Nephron progenitor cell (in vitro differentiated cells): Measurements from ENCODE around the gene RAX2.

ENCODE experiments used
- DNase-seq: peaks from one replicate; pipeline ENCODE4 v3.0.0; 2021
- H3K27ac Mint-ChIP-seq: 2 replicates; pipeline ENCODE4 v1.8.0; 2021; ENCODE audit warnings: mild to moderate bottlenecking, moderate library complexity, mixed read lengths
- H3K27me3 Mint-ChIP-seq: 2 replicates; pipeline ENCODE4 v1.8.0; 2021; ENCODE audit warnings: mild to moderate bottlenecking, low read depth, mixed read lengths; ENCODE audit not compliant: poor library complexity
- H3K36me3 Mint-ChIP-seq: 2 replicates; pipeline ENCODE4 v1.8.0; 2021; ENCODE audit warnings: low read depth, mixed read lengths
- H3K4me1 Mint-ChIP-seq: 2 replicates; pipeline ENCODE4 v1.8.0; 2021; ENCODE audit warnings: mixed read lengths
- H3K4me3 Mint-ChIP-seq: 2 replicates; pipeline ENCODE4 v1.8.0; 2021; ENCODE audit warnings: mild to moderate bottlenecking, moderate library complexity, mixed read lengths
- H3K9me3 Mint-ChIP-seq: 2 replicates; pipeline ENCODE4 v1.8.0; 2021; ENCODE audit warnings: mild to moderate bottlenecking, moderate library complexity, mixed read lengths
- TF ChIP-seq, protein P1 (sequence below): fragments of 200-600 bp; sonication (generic); IDR thresholded peaks from 2 replicates; pipeline ENCODE4 v1.5.0; 2021; ENCODE audit warnings: antibody characterized with exemption

Gene RAX2

GRCh38 chr19:3796358-3796757, 24.3 kb upstream of the RAX2 start:
- DNase-seq: no peak
- H3K9me3 Mint-ChIP-seq: peaks cover 26% of the 10 kb centered on the region
- peaks cover 61% of the 10 kb centered on the region for H3K27me3 Mint-ChIP-seq
- H3K36me3 Mint-ChIP-seq: no peaks in the 10 kb centered on the region
- TF ChIP-seq, protein P1, sequence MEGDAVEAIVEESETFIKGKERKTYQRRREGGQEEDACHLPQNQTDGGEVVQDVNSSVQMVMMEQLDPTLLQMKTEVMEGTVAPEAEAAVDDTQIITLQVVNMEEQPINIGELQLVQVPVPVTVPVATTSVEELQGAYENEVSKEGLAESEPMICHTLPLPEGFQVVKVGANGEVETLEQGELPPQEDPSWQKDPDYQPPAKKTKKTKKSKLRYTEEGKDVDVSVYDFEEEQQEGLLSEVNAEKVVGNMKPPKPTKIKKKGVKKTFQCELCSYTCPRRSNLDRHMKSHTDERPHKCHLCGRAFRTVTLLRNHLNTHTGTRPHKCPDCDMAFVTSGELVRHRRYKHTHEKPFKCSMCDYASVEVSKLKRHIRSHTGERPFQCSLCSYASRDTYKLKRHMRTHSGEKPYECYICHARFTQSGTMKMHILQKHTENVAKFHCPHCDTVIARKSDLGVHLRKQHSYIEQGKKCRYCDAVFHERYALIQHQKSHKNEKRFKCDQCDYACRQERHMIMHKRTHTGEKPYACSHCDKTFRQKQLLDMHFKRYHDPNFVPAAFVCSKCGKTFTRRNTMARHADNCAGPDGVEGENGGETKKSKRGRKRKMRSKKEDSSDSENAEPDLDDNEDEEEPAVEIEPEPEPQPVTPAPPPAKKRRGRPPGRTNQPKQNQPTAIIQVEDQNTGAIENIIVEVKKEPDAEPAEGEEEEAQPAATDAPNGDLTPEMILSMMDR: no peak
- H3K4me3 Mint-ChIP-seq: no peak overlapping the region
- H3K4me1 Mint-ChIP-seq: peaks cover under 1% of the 10 kb centered on the region
- no peak overlapping the region for H3K27ac Mint-ChIP-seq

- Mint-ChIP-seq H3K9me3 (peaks cover 28% of the 10 kb centered on the region), H3K27ac (no peak overlapping the region), H3K4me3 (no peak overlapping the region), H3K4me1 (no peaks in the 10 kb centered on the region), H3K36me3 (no peaks in the 10 kb centered on the region), H3K27me3 (peaks cover 61% of the 10 kb centered on the region)
- no peak for DNase-seq
- TF ChIP-seq, protein P1: no peak
Observed at GRCh38 chr19:3793799-3794198, 21.8 kb upstream of the RAX2 start.

GRCh38 chr19:3792114-3792513, 20.1 kb upstream of the RAX2 start:
- Mint-ChIP-seq H3K27me3 (peaks cover 69% of the 10 kb centered on the region), H3K27ac (no peak overlapping the region), H3K36me3 (no peaks in the 10 kb centered on the region), H3K4me3 (no peak overlapping the region), H3K9me3 (peaks cover 21% of the 10 kb centered on the region), H3K4me1 (no peaks in the 10 kb centered on the region)
- TF ChIP-seq, protein P1: no peak
- no peak for DNase-seq

DNA sequence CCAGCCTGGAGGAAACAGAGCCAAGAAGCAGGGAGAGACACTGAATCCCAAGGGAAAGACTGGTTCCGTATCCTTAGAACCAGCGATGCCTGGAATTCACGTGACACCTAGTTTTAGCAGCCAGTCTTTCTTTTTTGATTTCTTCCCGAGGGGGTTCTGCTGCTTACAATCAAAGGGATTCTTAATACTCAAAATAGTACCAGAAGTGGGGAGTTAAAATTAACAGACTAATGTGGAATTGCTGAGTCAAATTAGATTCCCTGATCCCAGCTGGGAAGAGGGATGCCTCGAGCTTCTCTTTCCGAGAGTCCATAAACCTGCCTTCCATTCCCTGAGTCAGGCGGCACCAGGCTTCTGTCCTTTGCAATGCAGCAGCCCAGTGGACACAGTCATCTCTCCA, 18.9 kb upstream of the RAX2 start:
- H3K36me3 Mint-ChIP-seq: no peaks in the 10 kb centered on the region
- no peaks in the 10 kb centered on the region for H3K4me1 Mint-ChIP-seq
- peaks cover 74% of the 10 kb centered on the region for H3K27me3 Mint-ChIP-seq
- no peak for DNase-seq
- H3K9me3 Mint-ChIP-seq: peaks cover 10% of the 10 kb centered on the region
- H3K4me3 Mint-ChIP-seq: no peak overlapping the region
- H3K27ac Mint-ChIP-seq: no peak overlapping the region
- TF ChIP-seq, protein P1: no peak

DNA sequence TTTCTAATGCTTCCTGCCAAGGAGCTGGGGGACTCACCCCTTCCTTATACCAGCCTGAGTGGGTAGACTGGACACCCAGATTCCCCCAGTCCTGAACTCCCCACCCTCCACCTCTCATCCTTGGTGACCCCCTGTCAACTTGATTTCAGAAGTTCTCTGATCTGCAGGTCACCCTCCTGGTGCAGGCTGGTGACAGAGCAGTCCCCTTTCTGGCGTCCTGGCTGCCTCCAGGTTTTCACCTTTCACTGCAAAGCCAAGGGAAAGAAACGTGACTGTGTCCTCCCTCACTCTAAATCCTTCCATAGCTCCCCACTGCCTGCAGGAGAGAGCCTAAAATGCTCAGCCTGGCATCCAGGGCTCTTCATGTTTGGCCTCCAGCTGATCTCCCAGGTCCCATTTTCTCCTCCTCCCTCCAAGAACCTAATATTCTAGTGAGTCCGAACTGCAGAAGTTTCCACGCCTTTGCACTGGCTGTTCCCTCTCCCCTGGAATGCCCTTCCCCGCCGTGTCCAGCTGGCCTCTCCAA, 18.2 kb upstream of the RAX2 start:
- Mint-ChIP-seq H3K36me3 (no peaks in the 10 kb centered on the region), H3K9me3 (peaks cover 10% of the 10 kb centered on the region), H3K4me3 (no peak overlapping the region), H3K27me3 (peaks cover 78% of the 10 kb centered on the region), H3K4me1 (no peaks in the 10 kb centered on the region), H3K27ac (no peak overlapping the region)
- no peak for DNase-seq
- TF ChIP-seq, protein P1: no peak

- no peaks in the 10 kb centered on the region for H3K4me1 Mint-ChIP-seq
Observed at GRCh38 chr19:3788996-3789778, 17.2 kb upstream of the RAX2 start.

More at GRCh38 chr19:3788996-3789778, 17.2 kb upstream of the RAX2 start:
- Mint-ChIP-seq H3K4me3 (no peak overlapping the region), H3K9me3 (peaks cover 10% of the 10 kb centered on the region), H3K27ac (no peak overlapping the region), H3K27me3 (peaks cover 82% of the 10 kb centered on the region), H3K36me3 (no peaks in the 10 kb centered on the region)
- TF ChIP-seq, protein P1: no peak
- DNase-seq: no peak
